ENCODE results near the gene LRP5.

Gene LRP5

DNA sequence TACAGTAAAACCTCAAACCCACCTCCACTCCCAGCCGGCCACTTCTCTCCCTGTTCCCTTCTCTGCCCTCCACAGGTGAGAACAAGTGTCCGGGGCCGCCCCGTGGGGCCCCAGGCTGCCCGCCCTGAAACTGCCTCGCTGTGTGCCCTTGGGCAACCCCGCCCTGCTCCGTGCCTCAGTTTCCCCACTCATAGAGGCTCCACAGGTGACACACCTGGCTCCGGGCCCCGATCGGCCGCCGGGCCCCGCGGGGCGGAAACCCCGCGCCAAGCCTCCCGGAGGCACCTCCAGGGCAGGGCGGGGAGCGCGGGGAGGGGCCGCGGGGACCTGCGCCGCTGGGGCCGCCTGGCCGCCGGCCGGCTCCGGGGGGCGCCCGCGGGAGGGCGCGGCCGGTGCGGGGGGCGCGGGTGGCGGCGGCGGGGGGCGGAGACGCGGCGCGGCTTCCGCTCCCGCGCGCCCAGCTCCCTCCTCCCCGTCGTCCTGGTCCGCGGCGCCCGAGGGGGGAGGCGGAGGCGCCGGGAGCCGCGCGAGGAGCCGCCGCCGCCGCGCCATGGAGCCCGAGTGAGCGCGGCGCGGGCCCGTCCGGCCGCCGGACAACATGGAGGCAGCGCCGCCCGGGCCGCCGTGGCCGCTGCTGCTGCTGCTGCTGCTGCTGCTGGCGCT, at the start of gene LRP5:
TSS of gene LRP5 (plus strand) at position 475 of the 663 bp plus-strand sequence. CDS start at position 599, 124 bp downstream.
- peak; percentile 87 for DNase-seq (ENCODE audit: low spot score)

- DNase-seq (ENCODE audit: low spot score): no peak
Measured at GRCh38 chr11:68263444-68264035, 48.9 kb upstream of the LRP5 start.

GRCh38 chr11:68264244-68264643, 48.1 kb upstream of the LRP5 start:
- DNase-seq (ENCODE audit: low spot score): no peak

- DNase-seq (ENCODE audit: low spot score): no peak
Measured at GRCh38 chr11:68264741-68265540, 47.5 kb upstream of the LRP5 start.

GRCh38 chr11:68266121-68266891, 46.1 kb upstream of the LRP5 start:
- no peak for DNase-seq (ENCODE audit: low spot score)

DNA sequence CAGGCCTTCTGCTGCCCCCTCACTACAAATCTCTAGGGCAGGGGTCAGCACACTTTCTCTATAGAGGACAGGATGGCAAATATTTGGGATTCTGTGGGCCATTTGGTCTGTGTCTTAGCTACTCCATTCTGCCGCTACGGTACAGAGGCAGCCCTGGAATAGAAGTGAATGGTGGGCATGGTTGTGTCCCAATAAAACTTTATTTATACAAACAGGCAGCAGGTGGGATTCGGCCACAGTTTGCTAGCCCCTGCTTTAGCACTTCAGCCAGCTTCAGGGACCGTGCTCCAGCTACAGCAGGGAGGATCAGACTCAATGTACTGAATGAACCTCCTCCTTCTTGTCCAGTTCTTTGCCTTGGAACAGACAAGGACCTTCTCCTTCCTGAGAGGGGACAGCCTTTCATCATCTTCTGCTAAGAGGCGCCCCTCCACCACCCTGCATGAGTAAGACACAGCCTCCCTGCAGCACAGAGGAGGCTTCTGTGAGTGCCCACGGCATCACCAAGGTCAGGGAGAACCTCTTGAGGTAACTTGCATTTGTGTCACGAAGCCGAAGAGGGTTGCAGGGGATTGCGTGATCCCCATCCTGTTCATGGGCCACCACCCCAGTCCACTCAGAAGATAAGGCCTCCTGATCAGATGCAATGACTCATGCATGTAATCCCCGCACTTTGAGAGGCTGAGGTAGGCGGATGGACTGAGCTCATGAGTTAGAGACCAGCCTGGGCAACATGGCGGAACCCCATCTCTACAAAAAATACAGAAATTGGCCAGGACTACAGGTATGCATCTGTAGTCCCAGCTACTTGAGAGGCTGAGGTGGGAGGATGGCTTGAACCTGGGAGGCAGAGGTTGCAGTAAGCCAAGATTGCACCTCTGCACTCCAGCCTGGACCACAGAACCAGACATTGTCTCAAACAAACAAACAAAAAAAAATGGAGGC, 45.2 kb upstream of the LRP5 start:
- DNase-seq (ENCODE audit: low spot score): no peak

DNA sequence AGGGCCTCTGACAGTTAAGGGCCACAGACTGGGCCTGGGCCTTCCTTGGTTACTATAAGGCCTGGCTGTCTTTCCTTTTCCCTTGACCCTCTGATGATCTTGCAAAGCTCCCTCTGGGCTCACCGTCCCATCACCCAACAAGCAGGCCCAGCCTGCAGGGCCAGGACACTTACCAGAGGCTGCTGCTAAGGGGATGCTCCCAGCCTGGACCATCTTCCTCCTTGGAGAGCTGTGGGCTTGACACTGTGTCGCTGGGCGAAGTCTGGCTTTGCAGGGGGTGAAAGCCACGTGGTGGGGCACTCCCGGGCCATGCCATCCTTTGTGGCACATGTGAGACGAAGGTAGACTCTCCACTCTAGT, 44.5 kb upstream of the LRP5 start:
- DNase-seq (ENCODE audit: low spot score): no peak

GRCh38 chr11:68269414-68270081, 42.8 kb upstream of the LRP5 start:
- no peak for DNase-seq (ENCODE audit: low spot score)

- DNase-seq (ENCODE audit: low spot score): no peak
Measured at GRCh38 chr11:68270196-68271022, 42.0 kb upstream of the LRP5 start.

GRCh38 chr11:68271023-68271780, 41.2 kb upstream of the LRP5 start:
- peak; percentile 80 for DNase-seq (ENCODE audit: low spot score)

GRCh38 chr11:68271781-68272608, 40.4 kb upstream of the LRP5 start, which contains the start of gene C11orf24:
C11orf24 (minus strand) TSS chr11:68271973; CDS start chr11:68263767, 8,206 bp downstream.
- peak; percentile 100 for DNase-seq (ENCODE audit: low spot score)

DNA sequence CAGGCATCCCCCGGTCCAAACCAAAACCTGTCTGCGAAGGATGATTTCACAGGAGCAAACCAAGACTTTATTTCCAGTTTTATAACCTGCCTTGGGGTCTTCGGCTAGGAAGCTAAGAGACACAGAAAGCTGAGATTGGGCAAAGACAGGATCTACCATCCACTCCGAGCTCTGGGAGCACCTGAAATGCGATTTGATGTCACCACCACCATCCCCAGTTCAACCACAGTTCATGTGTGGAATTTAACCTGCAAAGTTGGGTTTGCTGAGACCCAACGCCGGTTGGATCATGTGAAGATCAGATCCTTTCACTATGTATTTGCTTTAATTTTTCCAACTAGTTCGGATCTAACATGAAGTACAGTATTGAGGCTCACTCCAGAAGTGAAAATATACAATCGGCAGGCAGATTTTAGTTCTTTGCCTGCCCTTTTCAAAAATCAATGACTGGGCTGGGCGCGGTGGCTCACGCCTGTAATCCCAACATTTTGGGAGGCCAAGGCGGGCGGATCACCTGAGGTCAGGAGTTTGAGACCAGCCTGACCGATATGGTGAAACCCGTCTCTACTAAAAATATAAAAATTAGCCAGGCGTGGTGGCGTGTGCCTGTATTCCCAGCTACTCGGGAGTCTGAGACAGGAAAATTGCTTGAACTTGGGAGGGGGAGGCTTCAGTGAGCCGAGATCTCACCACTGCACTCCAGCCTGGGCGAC, 39.2 kb upstream of the LRP5 start:
- no peak for DNase-seq (ENCODE audit: low spot score)

DNA sequence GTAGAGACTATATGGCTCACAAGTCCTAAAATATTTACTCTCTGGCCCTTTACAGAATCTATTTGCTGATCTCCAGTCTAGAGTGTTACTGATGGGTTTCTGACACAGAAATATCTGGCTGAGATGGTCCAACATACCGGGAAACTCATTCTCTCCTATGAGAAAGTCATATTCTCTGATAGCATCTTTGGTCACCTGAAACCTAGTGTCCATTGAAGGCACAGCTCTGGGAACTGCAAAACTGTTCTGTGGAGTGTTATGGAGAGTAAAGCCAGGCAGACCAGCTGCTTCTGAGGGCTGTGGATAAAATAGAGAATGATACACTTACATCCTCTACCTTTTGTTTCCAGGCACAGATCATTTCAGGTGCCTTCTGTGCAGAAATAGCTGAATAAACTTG, 38.1 kb upstream of the LRP5 start:
- no peak for DNase-seq (ENCODE audit: low spot score)

GRCh38 chr11:68275721-68276507, 36.5 kb upstream of the LRP5 start:
- DNase-seq (ENCODE audit: low spot score): no peak

GRCh38 chr11:68276861-68277260, 35.5 kb upstream of the LRP5 start:
- DNase-seq (ENCODE audit: low spot score): no peak

DNA sequence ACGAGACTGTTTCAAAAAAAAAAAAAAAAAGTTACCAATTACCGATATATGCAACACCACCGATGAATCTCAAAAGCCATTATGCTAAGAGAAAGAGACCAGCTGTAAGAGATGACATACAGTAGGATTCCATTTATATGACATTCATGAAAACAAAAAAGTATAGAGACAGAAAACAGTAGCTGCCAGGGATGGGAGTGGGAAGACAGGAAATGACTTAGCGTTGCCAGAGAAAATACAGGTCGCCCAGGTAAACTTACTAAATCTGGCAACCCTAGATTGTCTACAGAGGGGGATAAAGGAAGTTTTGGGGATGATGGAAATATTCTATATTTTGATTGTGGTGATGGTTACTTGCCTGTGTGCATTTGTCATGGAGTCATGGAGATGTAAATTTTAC, 32.7 kb upstream of the LRP5 start:
- DNase-seq (ENCODE audit: low spot score): no peak
